ENCODE data around the gene S100A14.
A peak's percentile ranks its signal among the peaks of the same experiment; 100 is the strongest.

The S100A14 gene

GRCh38 chr1:153606194-153606593 lies 9.9 kb downstream of the S100A14 start:
- peak overlapping the region; percentile 17; the same call in 1 of the 2 replicates for H3K4me3 ChIP-seq (ENCODE audit: low read length)
- H3K36me3 ChIP-seq (replicated peaks; ENCODE audit: low read depth, low read length), result no peaks in the 10 kb centered on the region
- H2AFZ ChIP-seq (ENCODE audit: low read depth, low read length), result peak overlapping the region; percentile 52
- peaks cover 40% of the 10 kb centered on the region for H3K4me1 ChIP-seq (ENCODE audit: low read length)
- peak overlapping the region; percentile 31; the same call in 1 of the 2 replicates for H3K9ac ChIP-seq (ENCODE audit: low read length)
- H3K9me3 ChIP-seq (ENCODE audit: insufficient read depth, low read length), result no peaks in the 10 kb centered on the region
- no peaks in the 10 kb centered on the region for H4K20me1 ChIP-seq (ENCODE audit: insufficient read depth, low read length)
- H3K79me2 ChIP-seq (ENCODE audit: low read length), result no peaks in the 10 kb centered on the region
- H3K27ac ChIP-seq (ENCODE audit: low read length), result no peak overlapping the region; the same call in 1 of the 2 replicates
- H3K4me2 ChIP-seq (ENCODE audit: low read length), result peak overlapping the region; percentile 46
- no peaks in the 10 kb centered on the region for H3K27me3 ChIP-seq (ENCODE audit: low read depth, low read length)
- no peak for TF ChIP-seq EZH2phosphoT487 (IDR thresholded peaks at IDR 0.05; ENCODE audit: low read depth)
- no peak for TF ChIP-seq CTCF (IDR thresholded peaks at IDR 0.05; ENCODE audit: low read depth, low read length)

GRCh38 chr1:153602749-153603148 lies 13.4 kb downstream of the S100A14 start:
- peaks cover 63% of the 10 kb centered on the region for H3K4me1 ChIP-seq (ENCODE audit: low read length)
- H2AFZ ChIP-seq (ENCODE audit: low read depth, low read length), result no peak overlapping the region
- no peaks in the 10 kb centered on the region for H3K79me2 ChIP-seq (ENCODE audit: low read length)
- no peaks in the 10 kb centered on the region for H4K20me1 ChIP-seq (ENCODE audit: insufficient read depth, low read length)
- no peak overlapping the region for H3K4me3 ChIP-seq (ENCODE audit: low read length)
- no peak overlapping the region for H3K27ac ChIP-seq (ENCODE audit: low read length)
- H3K9me3 ChIP-seq (ENCODE audit: insufficient read depth, low read length), result no peaks in the 10 kb centered on the region
- no peak overlapping the region for H3K9ac ChIP-seq (ENCODE audit: low read length)
- no peaks in the 10 kb centered on the region for H3K27me3 ChIP-seq (ENCODE audit: low read depth, low read length)
- no peaks in the 10 kb centered on the region for H3K36me3 ChIP-seq (replicated peaks; ENCODE audit: low read depth, low read length)
- TF ChIP-seq CTCF (IDR thresholded peaks at IDR 0.05; ENCODE audit: low read depth, low read length), result no peak
- TF ChIP-seq EZH2phosphoT487 (IDR thresholded peaks at IDR 0.05; ENCODE audit: low read depth), result no peak
- H3K4me2 ChIP-seq (ENCODE audit: low read length), result no peak overlapping the region

GRCh38 chr1:153599847-153600246 lies 16.3 kb downstream of the S100A14 start:
- no peak for TF ChIP-seq EZH2phosphoT487 (IDR thresholded peaks at IDR 0.05; ENCODE audit: low read depth)
- no peak for TF ChIP-seq CTCF (IDR thresholded peaks at IDR 0.05; ENCODE audit: low read depth, low read length)
- H3K4me1 ChIP-seq (ENCODE audit: low read length), result peaks cover 59% of the 10 kb centered on the region

GRCh38 chr1:153598309-153599172 lies 17.6 kb downstream of the S100A14 start:
- H4K20me1 ChIP-seq (ENCODE audit: insufficient read depth, low read length), result no peaks in the 10 kb centered on the region
- H2AFZ ChIP-seq (ENCODE audit: low read depth, low read length), result no peak overlapping the region
- no peak for TF ChIP-seq EZH2phosphoT487 (IDR thresholded peaks at IDR 0.05; ENCODE audit: low read depth)
- no peak for TF ChIP-seq CTCF (IDR thresholded peaks at IDR 0.05; ENCODE audit: low read depth, low read length)
- no peaks in the 10 kb centered on the region for H3K27me3 ChIP-seq (ENCODE audit: low read depth, low read length)
- peak overlapping the region; percentile 95 for H3K27ac ChIP-seq (ENCODE audit: low read length)
- H3K36me3 ChIP-seq (replicated peaks; ENCODE audit: low read depth, low read length), result no peaks in the 10 kb centered on the region
- peaks cover 49% of the 10 kb centered on the region for H3K4me1 ChIP-seq (ENCODE audit: low read length)
- peak overlapping the region; percentile 87 for H3K9ac ChIP-seq (ENCODE audit: low read length)
- H3K4me2 ChIP-seq (ENCODE audit: low read length), result peak overlapping the region; percentile 77
- no peaks in the 10 kb centered on the region for H3K79me2 ChIP-seq (ENCODE audit: low read length)
- no peaks in the 10 kb centered on the region for H3K9me3 ChIP-seq (ENCODE audit: insufficient read depth, low read length)
- peak overlapping the region; percentile 57 for H3K4me3 ChIP-seq (ENCODE audit: low read length)

More at GRCh38 chr1:153599847-153600246, 16.3 kb downstream of the S100A14 start:
- Histone ChIP-seq H3K9me3 (ENCODE audit: insufficient read depth, low read length) (no peaks in the 10 kb centered on the region), H3K27me3 (ENCODE audit: low read depth, low read length) (no peaks in the 10 kb centered on the region), H3K9ac (ENCODE audit: low read length) (peak overlapping the region; percentile 20; the same call in 1 of the 2 replicates), H3K4me3 (ENCODE audit: low read length) (no peak overlapping the region), H3K36me3 (replicated peaks; ENCODE audit: low read depth, low read length) (no peaks in the 10 kb centered on the region), H3K27ac (ENCODE audit: low read length) (peak overlapping the region; percentile 95), H4K20me1 (ENCODE audit: insufficient read depth, low read length) (no peaks in the 10 kb centered on the region), H3K4me2 (ENCODE audit: low read length) (peak overlapping the region; percentile 9; the same call in 1 of the 2 replicates), H3K79me2 (ENCODE audit: low read length) (no peaks in the 10 kb centered on the region), H2AFZ (ENCODE audit: low read depth, low read length) (0 out of 2 replicates have a peak overlapping the region, but pooled peaks have one; percentile 26)
